OCI-LY7 (cell line): Measurements from ENCODE around the gene HDAC4.

Experiments used
- CTCF ChIP-seq: fragments of 200-600 bp; sonication (generic); conservative IDR thresholded peaks from 2 replicates; pipeline ENCODE4 v1.5.1; 2014; ENCODE audit warnings: mild to moderate bottlenecking, antibody characterized with exemption, low read length, moderate library complexity, mixed read lengths
- EZH2phosphoT487 ChIP-seq: fragments of 200-600 bp; sonication (generic); IDR thresholded peaks from 2 replicates; pipeline ENCODE4 v1.6.1; 2018; ENCODE audit warnings: low read depth, borderline replicate concordance, mild to moderate bottlenecking, mixed run types, antibody characterized with exemption, low read length, moderate library complexity, mixed read lengths

GRCh38 chr2:239157269-239157668 is 243.6 kb downstream of the HDAC4 start:
- TF ChIP-seq CTCF (no peak), EZH2phosphoT487 (no peak)
